HG02588 (cell line): ENCODE results near the gene PTPRG.

Experiments
- ATAC-seq: cut with Tn5 transposase; IDR thresholded peaks from one replicate; pipeline ENCODE4 v1.9.1; 2021; ENCODE audit warnings: mild to moderate bottlenecking, moderate library complexity; ENCODE audit not compliant: unreplicated experiment

PTPRG gene

DNA sequence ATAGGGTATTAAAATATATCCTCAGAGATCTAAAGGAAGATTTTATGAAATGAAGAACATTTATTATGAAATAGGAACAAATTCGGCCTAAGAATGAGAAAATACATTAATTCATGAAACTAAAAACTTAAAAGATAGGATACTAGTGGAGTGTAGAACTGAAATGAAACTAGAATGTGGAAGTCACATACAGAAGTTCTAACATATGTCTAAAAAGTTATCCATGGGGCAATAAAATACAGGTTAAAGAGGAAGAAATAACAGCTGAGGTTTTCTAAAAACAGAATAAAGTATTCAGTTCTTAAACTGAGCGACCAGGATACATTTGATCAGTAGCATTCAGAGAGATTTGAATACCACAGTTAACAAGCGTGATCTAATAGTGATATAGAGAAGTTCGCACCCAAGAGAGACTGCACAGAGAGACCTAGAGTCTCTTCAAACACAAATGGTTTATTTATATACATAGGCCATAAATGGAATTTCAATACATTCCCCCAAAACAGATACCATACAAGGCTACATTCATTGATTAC lies 726.1 kb downstream of the PTPRG start:
- ATAC-seq: no peak

GRCh38 chr3:62289922-62290321 lies 728.6 kb downstream of the PTPRG start:
- ATAC-seq: no peak

- ATAC-seq: no peak
These were observed 731.8 kb downstream of the PTPRG start for GRCh38 chr3:62293051-62293780.

- no peak for ATAC-seq
These were observed 734.2 kb downstream of the PTPRG start for GRCh38 chr3:62295571-62295970.

DNA sequence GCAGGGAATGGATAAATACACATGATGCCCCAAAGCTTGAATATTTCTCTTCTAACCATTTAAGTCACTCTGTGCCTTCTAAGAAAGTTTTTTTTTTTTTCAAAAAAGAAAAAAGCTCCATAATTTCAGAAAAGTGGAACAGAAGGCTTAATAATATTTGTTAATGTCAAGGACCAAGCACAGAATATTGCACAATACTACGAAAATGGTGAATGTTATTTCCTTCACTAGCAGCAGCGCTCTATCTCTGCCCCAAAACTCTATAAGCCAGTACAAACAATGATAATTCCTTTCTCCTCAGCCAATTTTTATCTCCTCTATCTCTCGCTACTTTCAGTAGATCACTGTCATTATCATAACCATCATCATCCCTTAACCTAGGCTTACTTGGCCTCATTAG lies 739.2 kb downstream of the PTPRG start:
- no peak for ATAC-seq

DNA sequence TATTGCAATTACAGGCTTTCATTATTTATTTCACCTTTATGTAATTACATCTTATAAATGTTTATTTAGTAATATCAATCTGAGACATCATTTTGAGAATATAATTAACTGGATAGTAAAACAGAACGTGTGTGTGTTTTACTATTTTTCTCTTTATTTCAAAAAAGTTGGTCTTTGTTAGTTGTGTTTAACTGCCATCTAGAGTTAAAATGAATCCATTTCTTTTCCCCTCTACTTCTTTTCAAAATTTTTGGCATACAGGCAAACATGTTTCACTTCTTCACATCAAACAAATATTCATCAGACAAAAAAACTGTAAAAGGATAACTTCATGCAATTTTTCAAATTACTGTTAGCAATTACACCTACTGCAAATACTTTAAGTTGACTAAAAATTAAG lies 750.8 kb downstream of the PTPRG start:
- no peak for ATAC-seq

- ATAC-seq: no peak
These were observed 755.2 kb downstream of the PTPRG start for GRCh38 chr3:62316525-62316924.

- no peak for ATAC-seq
These were observed 757.0 kb downstream of the PTPRG start for GRCh38 chr3:62318365-62318751.

GRCh38 chr3:62318752-62319569 lies 757.6 kb downstream of the PTPRG start:
- peak; percentile 98 for ATAC-seq

GRCh38 chr3:62319570-62320243 lies 758.3 kb downstream of the PTPRG start:
- ATAC-seq: no peak

- no peak for ATAC-seq
These were observed 761.9 kb downstream of the PTPRG start for GRCh38 chr3:62323241-62323640.

GRCh38 chr3:62325896-62326295 lies 764.5 kb downstream of the PTPRG start:
- ATAC-seq: no peak

DNA sequence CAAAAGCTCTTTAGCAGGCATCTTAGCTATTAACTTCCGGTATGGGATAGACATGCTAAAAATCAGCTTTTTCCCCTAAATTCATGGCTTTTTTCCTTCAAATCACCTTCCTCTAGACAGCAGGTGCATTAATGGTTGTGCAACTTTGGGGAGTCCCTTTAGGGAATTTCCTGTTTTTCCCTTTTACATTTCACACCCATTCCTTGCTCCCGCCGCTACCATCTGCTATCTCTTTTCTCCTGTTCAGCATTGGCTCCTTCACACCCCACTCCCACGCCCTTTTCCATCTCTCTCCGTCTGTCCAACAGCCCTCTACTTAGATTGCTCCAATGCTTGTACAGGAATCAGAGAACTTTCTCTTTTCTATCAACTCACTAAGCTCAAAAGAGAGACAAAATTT lies 768.6 kb downstream of the PTPRG start:
- ATAC-seq: no peak

DNA sequence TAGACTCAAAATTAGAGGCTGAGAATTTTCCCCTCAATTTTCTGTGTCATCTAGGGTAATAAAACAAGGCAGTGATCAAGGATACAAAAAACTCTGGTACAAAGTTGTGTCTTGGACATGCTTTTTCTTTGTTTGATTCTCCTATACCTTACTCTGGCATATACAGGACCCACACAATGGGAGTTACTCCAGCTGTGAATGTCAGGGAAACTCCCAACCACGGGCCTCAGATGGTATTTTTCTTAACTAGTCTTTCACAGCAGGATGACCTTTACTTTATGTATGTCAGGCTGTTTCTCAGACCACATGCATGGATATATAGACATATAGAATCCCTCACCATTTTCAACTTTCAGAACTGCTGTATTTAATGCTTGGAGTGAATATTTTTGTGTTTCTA lies 770.6 kb downstream of the PTPRG start:
- ATAC-seq: no peak

DNA sequence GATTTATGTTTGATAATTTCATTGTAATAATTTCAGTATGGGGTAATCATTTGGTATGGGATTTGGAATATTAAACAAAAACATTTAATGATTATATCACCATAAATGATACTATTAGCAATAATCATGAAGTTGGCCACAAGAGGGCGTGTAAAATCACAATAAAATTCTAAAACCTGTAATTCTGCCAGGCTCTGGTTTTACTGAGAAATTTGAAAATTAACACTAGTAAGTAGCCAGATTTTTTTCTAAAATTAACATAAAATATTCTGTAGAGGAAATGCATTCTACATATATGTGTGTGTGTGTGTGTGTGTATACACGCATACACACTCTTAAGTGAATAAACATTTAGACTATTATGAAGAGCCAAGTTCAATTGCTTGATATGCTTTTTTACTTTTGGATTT lies 771.5 kb downstream of the PTPRG start:
- no peak for ATAC-seq

DNA sequence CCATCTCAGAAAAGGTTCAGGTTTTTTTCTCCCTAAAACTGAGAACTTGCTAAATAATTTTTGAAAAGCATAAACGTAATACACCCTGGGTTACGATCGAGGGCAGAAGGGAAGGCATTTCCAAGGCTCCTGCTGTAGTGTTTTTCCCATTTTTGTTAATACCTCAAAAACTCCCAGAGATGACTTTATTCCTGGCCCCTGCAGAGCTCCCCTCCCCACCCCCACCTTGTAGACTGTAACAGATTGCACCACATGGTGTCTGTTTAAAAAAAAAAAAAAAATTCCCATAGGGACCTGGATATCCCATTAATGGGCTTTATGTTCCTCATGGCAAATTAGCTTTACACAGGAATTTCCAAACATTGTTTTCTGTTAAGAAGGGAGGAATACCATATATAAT lies 773.8 kb downstream of the PTPRG start:
- no peak for ATAC-seq

DNA sequence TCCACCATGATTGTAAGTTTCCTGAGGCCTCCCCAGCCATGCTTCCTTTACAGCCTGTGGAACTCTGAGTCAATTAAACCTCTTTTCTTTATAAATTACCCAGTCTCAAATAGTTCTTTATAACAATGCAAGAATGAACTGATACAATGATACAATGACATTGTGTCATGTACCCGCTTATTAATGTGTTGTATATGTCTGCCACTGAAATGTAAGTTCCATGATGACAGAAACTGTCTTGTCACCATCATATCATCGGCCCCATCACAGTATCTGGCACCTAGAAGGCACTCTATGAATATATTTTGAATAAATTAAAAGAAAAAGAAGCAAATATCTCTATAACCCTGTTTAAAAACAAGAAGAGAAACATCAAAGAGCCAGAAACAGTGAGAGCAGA lies 782.4 kb downstream of the PTPRG start:
- ATAC-seq: no peak
